NCI-H446 treated with DMSO at 0.1 percent for 48 hours (cell line): Measurements from ENCODE around the gene RNF144A.

ENCODE experiments used
- DNase-seq: peaks from one replicate; lab custom pipeline; 2025; lab: John Stamatoyannopoulos, UW

The RNF144A gene

GRCh38 chr2:6908291-6908690 lies 8.9 kb upstream of the RNF144A start:
- DNase-seq: no peak

DNA sequence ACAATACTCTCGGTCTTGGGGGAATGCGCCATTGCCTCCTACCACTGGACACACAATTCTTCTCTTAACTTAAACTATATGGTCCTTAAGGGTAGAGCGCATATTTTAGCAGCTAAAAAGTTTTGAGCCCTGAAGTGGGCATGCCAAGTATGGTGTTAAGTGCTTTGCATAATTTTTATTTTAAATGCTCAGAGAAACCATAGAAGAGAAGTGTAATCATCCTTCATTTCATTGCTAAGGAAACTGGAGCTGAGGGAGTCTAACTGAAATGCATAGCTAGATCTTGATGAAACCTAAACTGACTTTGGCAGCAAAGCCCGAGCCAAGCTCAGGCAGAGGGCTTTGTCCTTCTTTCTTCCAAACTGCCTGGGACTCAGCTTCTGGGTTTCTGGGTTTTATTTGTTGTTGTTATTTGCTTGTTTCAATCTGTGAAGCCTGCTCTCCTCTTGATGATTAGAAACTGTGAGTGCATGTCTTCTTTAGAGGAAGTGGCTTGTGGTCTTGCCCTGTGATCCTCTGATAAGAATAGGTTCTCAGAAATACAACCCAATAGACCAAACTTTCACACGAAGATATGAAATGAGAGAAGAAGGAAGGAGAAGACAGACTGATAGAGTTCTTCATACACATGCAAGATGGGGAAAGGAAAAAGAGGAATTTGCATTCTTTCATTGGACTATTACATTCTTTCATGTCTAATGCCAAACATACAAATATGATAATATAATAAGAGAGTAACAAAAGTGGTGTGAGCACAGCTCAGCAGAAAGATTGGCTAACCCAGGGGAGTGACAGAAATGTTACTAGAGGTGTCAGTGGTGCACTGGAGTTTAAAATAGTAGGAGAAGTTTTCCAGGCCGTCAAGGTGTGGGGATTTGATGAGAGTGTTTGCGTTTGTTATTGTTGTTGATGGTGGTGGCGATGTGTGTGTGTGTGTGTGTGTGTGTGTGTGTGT lies 7.5 kb upstream of the RNF144A start:
- no peak for DNase-seq

DNA sequence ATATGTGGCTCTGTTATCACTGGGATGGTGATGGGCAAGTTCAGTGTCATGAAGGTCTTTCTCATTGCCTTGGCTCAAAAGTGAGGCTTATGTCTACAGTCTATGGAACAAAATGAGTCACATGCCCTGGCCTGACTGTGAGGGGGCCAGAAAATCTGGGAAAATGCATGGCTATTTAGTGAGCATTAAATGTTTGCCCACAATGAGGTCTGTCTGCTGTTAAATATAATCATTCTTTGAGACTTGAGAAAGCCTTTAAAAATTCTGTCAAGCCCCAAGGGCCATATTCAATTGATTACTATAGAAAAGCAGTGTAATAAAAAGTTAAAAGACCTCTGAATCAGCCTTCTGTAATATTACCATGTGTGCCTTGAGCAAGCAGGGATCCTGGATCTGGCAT lies 5.5 kb upstream of the RNF144A start:
- no peak for DNase-seq

- DNase-seq: no peak
Measured at GRCh38 chr2:6913415-6914157, 3.6 kb upstream of the RNF144A start.

- peak; percentile 47 for DNase-seq
Measured at GRCh38 chr2:6914828-6915227, 2.4 kb upstream of the RNF144A start.

GRCh38 chr2:6915399-6915798 lies 1.8 kb upstream of the RNF144A start:
- DNase-seq: no peak

DNA sequence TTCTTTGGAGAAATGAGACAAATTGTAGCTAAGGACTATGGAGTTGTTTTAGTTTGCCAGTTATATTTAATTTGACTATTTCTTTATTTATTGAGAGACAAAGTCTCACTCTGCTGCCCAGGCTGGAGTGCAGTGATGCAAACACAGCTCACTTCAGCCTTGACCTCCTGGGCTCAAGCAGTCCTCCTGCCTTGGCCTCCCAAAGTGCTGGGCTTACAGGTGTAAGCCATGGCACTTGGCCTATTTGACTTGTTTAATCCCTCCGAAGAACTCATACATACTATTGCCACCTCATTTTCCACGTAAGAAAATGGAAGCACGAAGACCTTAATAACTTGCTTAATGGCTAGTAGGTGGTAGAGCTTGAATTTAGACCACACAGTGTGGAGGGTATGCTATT lies 988 bp upstream of the RNF144A start:
- DNase-seq: no peak

GRCh38 chr2:6916736-6917070 lies 509 bp upstream of the RNF144A start:
- DNase-seq: no peak

- no peak for DNase-seq
Measured at GRCh38 chr2:6917761-6918421, 679 bp downstream of the RNF144A start.

DNA sequence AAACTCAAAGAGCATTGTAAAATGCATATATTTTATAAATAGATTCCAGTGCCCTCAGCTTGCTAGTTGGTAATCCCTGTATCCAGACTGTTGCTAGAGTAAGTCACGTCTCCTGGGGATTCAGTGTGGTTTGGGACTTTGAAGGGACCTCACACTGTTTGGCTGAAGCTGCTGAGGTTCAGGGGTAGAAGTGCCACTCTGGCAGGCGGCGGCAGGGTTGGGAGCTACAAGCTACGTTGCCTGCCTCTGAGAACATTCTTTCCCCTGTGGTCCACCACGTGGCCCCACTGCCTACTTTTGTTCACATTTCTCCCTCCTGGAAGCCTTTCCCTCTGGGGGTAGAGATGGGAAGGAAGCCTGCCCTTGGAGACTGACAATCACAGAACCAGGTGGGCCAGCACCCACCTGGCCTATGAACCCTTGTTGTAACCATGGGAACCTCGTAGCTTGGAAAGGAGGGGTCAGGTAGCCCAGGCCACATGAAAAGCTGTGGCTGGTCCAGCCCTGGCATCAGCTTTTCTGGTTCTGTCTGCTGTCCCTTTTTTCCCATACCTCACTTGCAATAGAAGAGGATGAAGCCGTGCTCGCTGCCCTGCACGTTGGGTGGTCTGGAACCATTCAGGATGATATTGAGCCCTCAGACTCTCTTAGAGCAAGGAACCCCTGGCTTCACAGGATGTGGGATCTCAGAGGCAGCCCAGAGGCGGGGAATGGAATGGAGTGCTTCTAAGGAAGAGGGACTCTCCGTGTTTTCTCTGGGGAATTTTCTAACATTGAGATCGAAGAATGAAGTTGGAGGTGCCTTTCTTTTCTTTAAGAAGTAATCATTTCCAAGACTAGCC lies 2.9 kb downstream of the RNF144A start:
- DNase-seq: no peak

GRCh38 chr2:6920743-6921064 lies 3.5 kb downstream of the RNF144A start:
- no peak for DNase-seq

DNA sequence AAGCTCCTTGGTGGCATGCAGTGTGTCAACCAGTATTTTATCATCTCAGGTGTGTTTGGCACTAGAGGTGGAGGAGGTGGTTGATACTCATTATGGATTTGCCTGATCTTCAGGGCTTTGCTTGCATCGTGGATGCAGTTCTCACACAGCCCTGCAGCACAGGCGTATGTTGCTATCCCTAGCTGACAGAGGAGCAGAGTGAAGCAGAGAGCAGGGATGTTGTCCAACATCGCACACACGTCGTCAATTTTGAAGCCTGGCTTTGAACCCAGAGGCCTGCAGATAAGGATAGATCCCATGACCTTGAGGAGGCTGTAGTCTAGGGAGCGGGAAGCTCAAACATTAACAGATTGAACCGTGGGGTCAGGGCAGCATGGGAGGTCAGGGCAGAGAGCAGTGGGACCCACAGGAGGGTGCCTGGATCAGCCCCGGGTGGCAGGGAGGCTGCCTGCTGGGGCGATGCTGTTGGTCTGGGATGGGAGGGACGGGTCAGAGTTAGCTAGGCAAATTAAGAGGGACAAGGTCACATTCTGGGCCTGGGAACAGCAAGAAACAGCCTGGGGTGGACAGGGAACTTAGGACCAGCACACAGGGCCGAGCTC lies 4.2 kb downstream of the RNF144A start:
- no peak for DNase-seq

DNA sequence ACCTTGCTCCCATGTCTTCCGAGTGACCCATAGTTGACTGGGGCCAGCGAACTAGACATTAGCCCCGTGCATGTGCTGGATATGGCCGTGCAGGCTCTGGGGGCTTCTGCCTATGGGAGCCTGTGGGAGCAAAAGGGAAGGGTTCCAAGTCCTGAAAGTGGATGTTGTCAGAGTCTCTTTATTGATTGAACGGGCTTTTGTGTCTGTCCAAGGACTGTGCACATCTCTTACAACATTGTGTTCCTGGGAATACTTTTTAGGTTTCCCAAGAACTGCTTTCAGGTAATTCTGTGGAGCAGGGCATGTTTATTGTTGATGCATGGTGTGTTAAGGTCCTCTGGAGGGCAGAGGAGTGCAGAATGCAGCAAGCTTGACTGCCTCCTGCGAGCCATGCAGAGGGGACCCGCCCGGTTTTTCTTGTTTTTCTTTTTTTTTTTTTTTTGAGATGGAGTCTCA lies 5.0 kb downstream of the RNF144A start:
- DNase-seq: peak; percentile 24

- DNase-seq: peak; percentile 91
Measured at GRCh38 chr2:6923319-6923718, 6.1 kb downstream of the RNF144A start.

DNA sequence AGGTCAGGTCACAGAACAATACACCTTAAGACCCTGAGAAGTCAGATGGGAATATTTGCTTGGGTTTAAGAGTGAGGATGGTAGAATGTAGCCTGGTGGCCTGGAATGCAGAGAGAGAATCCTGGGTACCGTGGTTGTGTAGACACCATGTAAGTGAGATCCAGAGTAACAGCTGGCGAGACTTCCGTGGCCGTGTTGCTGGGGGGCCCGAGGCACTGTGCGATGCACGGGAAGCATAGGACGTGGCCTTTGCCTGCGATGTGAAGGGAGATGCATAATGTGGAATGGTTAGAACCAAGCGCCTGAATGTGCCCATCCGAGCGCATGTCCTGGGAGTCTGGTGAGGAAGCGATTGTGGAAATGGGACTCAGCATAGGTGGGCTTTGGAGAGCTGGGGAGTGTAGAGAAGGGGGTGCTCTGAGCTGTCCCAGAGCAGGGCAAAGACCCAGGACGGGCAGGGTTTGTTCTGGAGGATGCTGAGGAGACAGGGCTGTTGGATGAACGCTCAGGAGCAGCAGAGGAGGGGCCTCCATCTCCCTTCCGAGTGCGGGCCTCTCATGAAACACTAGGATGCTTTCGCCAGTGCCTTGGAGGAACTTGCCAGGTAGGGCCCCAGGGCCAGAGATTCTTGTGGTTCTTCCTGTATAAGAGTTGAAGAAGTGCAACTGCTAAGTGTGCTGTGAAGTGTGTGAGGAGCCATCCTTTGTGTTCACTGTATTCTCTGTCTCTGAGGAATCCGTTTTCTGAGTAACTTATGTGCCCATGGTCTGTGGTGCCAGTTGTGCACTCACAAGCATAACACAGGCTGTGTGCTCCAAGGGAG lies 7.1 kb downstream of the RNF144A start:
- no peak for DNase-seq

DNA sequence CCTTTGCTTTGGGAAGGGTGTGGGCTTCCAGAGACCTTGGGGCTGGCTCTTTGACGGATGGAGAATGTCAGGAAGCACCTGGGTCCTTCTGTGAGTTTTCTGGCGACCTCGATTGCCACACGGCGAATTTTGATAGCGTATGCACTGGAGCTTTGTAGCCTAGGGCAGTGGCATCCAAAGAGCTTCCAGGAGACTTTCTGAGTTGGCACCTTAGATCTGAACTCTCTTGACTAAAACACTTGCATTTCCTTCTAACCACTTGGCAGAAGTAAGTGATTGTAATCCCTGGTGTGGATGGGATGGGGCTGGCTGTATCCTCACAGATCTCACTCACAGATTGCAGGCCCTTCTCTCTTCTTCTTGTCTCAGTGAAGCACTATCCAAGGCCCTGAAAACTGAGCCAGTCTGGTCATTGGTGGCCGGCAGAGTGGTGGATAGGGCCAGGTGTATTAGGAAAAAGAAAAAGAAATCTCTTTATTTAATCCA lies 7.8 kb downstream of the RNF144A start:
- DNase-seq: no peak

- no peak for DNase-seq
Measured at GRCh38 chr2:6926071-6926732, 9.0 kb downstream of the RNF144A start.

DNA sequence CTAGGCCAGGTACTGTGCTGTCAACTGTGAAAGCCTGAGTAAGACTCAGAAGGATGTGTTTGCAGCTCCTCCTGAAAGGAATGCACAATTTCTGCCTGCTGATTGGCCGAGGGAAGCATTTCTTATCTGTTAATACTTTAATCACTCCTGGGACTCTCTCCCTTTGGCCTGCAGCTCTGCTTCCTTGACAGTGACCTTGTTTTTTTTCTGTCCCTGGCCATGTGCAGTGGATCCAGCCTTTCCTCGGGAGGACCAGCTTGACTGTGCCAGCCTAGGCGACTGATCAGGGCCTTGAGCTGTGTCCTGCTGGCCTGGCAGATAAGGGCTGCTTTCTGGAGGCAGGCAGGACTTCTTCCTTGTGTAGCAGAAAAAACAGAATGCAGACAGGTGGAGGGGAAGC lies 10.0 kb downstream of the RNF144A start:
- DNase-seq: no peak

DNA sequence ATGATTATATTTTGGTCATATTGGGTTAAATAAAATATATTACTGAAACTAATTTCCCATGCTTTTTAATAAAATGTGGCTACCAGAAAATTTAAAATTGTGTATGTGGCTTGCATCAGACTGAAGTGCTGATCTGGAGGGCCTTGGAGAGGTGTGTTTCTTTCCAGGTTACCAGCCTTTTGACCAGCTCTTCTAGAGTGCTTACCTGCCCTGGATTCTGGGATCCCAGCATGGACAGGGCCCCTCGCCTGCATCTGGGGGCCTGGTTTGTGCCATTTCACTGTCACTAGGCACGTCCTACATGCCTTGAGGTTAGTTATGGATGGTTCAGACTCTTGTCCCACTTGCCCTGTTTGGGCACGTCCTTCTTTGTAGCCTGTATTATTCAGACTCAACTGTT lies 10.5 kb downstream of the RNF144A start:
- no peak for DNase-seq

GRCh38 chr2:6928452-6928851 lies 11.2 kb downstream of the RNF144A start:
- no peak for DNase-seq
